ENCODE measurements around the gene RBMS3.

The RBMS3 gene

GRCh38 chr3:29955413-29955812 lies 674.5 kb downstream of the RBMS3 start:
- no peak for ATAC-seq
- Mint-ChIP-seq H3K27ac (no peak overlapping the region), H3K36me3 (no peaks in the 10 kb centered on the region), H3K9me3 (no peaks in the 10 kb centered on the region), H3K4me1 (no peaks in the 10 kb centered on the region), H3K27me3 (no peaks in the 10 kb centered on the region), H3K4me3 (no peak overlapping the region)

DNA sequence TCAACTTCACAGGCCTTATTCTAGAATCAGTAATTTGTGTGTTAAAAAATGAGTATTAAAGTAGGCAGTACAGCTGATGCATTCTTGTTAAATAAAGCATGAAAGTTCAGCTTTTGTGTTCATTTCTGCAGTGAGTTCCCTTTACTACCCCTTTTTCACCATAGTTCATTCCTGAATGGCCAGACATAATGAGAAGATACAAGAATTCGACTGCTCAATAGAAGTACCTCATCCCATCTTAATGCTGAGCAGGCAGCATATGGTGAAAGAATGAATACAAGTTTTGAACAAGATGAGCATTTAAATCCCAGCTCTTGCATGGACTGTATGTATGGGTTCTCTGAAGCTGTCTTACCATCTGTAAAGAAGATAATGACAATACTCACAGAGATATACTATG lies 677.9 kb downstream of the RBMS3 start:
- Mint-ChIP-seq H3K9me3 (no peaks in the 10 kb centered on the region), H3K4me1 (no peaks in the 10 kb centered on the region), H3K27me3 (no peaks in the 10 kb centered on the region), H3K27ac (no peak overlapping the region), H3K4me3 (no peak overlapping the region), H3K36me3 (no peaks in the 10 kb centered on the region)
- no peak for ATAC-seq

- peaks cover 18% of the 10 kb centered on the region for H3K27me3 Mint-ChIP-seq
- no peak overlapping the region for H3K4me3 Mint-ChIP-seq
- no peaks in the 10 kb centered on the region for H3K4me1 Mint-ChIP-seq
- H3K9me3 Mint-ChIP-seq = peaks cover 9% of the 10 kb centered on the region
- H3K27ac Mint-ChIP-seq = no peak overlapping the region
- H3K36me3 Mint-ChIP-seq = no peaks in the 10 kb centered on the region
- ATAC-seq = no peak
These were observed 691.0 kb downstream of the RBMS3 start for GRCh38 chr3:29971895-29972294.

DNA sequence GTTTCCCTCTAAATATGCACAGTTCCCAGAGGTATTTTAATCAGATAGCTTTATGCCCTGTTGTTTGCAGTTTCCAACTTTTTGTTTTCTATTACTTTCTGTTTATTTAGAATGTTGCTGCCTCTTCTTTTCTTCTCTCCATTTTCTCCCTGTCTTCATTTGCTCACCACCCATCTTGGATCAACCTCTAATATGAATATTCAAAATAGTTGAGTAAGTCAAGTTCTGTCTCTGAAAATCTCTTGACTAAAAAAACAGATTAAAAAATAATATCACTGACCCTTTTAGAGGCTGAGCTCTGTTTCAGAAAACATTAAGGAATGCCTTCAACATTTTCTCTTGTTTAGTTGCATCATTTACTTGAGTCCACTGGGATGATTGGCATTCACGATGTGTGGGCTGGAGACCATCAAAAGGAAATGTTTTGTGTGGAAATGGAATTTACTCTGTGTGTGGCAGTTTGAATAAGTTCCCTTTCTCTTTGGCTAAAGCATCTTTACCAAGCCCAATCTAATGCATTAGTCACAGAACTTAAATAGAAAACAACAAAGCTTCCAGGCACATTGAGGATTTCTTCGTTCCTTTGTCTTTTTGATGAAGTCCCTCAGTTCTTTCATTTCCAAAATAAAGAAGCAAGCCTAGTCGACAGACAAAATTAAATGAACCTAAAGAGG lies 691.6 kb downstream of the RBMS3 start:
- Mint-ChIP-seq H3K36me3 (no peaks in the 10 kb centered on the region), H3K9me3 (peaks cover 9% of the 10 kb centered on the region), H3K27ac (no peak overlapping the region), H3K27me3 (peaks cover 17% of the 10 kb centered on the region), H3K4me1 (no peaks in the 10 kb centered on the region), H3K4me3 (no peak overlapping the region)
- ATAC-seq = no peak

GRCh38 chr3:29973763-29974162 lies 692.9 kb downstream of the RBMS3 start:
- ATAC-seq = no peak
- Mint-ChIP-seq H3K36me3 (no peaks in the 10 kb centered on the region), H3K27me3 (peaks cover 9% of the 10 kb centered on the region), H3K9me3 (peaks cover 6% of the 10 kb centered on the region), H3K4me3 (no peak overlapping the region), H3K27ac (no peak overlapping the region), H3K4me1 (no peaks in the 10 kb centered on the region)

GRCh38 chr3:29976871-29977270 lies 696.0 kb downstream of the RBMS3 start:
- H3K36me3 Mint-ChIP-seq = no peaks in the 10 kb centered on the region
- peaks cover 1% of the 10 kb centered on the region for H3K27me3 Mint-ChIP-seq
- no peak overlapping the region for H3K4me3 Mint-ChIP-seq
- H3K27ac Mint-ChIP-seq = no peak overlapping the region
- peaks cover 9% of the 10 kb centered on the region for H3K9me3 Mint-ChIP-seq
- no peaks in the 10 kb centered on the region for H3K4me1 Mint-ChIP-seq
- ATAC-seq = no peak

DNA sequence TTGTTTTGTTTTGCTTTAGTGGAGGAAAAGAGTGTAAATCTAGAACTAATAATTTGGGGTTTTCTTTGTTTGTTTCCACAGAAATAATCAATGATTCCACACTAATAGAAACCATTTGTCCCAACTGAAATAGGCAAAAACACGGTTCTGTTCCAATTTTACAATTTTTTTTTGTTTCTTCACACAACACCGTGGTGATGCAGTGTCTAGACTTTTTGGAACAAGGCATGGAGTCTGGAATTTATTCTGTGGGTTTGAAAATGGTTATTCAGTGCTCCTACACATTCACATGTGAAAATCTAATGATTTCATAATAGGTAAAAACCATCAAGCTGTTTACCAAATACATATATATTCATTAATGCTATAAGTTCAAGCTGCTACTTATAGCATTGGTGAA lies 696.5 kb downstream of the RBMS3 start:
- H3K27ac Mint-ChIP-seq = no peak overlapping the region
- H3K27me3 Mint-ChIP-seq = peaks cover 6% of the 10 kb centered on the region
- ATAC-seq = no peak

DNA sequence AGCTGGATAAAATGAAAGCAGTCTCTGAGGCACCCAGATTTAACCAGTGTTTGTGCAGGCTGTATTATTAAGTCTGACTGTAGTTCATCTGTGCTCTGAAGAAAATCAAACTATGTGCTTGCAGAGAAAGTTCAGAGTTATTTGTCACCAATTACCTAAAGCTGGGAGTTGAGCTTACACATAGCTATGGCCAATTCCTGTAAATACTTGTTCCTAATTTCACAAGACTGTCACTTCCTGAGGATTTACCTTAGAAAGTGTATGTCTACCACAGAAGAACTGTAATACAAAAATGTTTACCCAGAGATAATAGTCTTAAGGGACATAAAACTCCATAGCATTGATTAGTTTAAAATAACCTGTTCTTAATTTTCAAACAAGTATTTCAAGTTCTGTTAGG lies 697.2 kb downstream of the RBMS3 start:
- ATAC-seq = no peak
- Mint-ChIP-seq H3K36me3 (no peaks in the 10 kb centered on the region), H3K9me3 (peaks cover 17% of the 10 kb centered on the region), H3K27ac (no peak overlapping the region), H3K27me3 (peaks cover 13% of the 10 kb centered on the region), H3K4me1 (no peaks in the 10 kb centered on the region), H3K4me3 (no peak overlapping the region)

More for the DNA sequence above, 696.5 kb downstream of the RBMS3 start:
- Mint-ChIP-seq H3K4me1 (no peaks in the 10 kb centered on the region), H3K36me3 (no peaks in the 10 kb centered on the region), H3K9me3 (peaks cover 13% of the 10 kb centered on the region), H3K4me3 (no peak overlapping the region)

- H3K36me3 Mint-ChIP-seq = no peaks in the 10 kb centered on the region
- no peaks in the 10 kb centered on the region for H3K4me1 Mint-ChIP-seq
- peaks cover 44% of the 10 kb centered on the region for H3K27me3 Mint-ChIP-seq
- H3K27ac Mint-ChIP-seq = no peak overlapping the region
- ATAC-seq = no peak
- no peak overlapping the region for H3K4me3 Mint-ChIP-seq
- peaks cover 2% of the 10 kb centered on the region for H3K9me3 Mint-ChIP-seq
These were observed 710.3 kb downstream of the RBMS3 start for GRCh38 chr3:29991198-29991597.

GRCh38 chr3:30002797-30003196 lies 721.9 kb downstream of the RBMS3 start:
- no peak for ATAC-seq
- Mint-ChIP-seq H3K27me3 (no peaks in the 10 kb centered on the region), H3K4me3 (no peak overlapping the region)

GRCh38 chr3:30003741-30004140 lies 722.9 kb downstream of the RBMS3 start:
- ATAC-seq = no peak
- H3K36me3 Mint-ChIP-seq = no peaks in the 10 kb centered on the region
- no peaks in the 10 kb centered on the region for H3K27me3 Mint-ChIP-seq
- no peak overlapping the region for H3K4me3 Mint-ChIP-seq
- no peaks in the 10 kb centered on the region for H3K9me3 Mint-ChIP-seq
- H3K4me1 Mint-ChIP-seq = no peaks in the 10 kb centered on the region
- H3K27ac Mint-ChIP-seq = no peak overlapping the region

More at GRCh38 chr3:30002797-30003196, 721.9 kb downstream of the RBMS3 start:
- Mint-ChIP-seq H3K4me1 (no peaks in the 10 kb centered on the region), H3K36me3 (no peaks in the 10 kb centered on the region), H3K9me3 (no peaks in the 10 kb centered on the region), H3K27ac (no peak overlapping the region)

DNA sequence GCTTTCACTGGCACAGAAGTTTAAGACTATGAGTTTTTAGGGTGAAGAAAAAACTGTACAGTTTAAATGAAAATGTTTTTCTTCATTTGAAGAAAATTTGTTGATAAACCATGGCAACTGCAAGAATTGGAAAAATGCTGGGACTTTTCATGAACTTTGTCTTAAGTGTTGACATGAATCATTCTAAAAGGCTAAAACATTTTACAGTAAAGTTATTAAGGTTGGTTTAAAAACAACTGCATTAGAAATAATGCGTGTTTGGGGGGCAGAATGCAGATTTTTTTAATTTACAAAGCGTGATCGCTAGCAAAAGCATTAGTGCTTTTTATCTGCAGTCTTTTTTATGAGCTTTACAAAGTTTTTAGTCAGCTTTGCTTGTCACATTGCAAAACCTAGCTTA lies 723.6 kb downstream of the RBMS3 start:
- H3K9me3 Mint-ChIP-seq = no peaks in the 10 kb centered on the region
- ATAC-seq = no peak
- H3K27me3 Mint-ChIP-seq = no peaks in the 10 kb centered on the region

GRCh38 chr3:30006111-30006510 lies 725.2 kb downstream of the RBMS3 start:
- no peak overlapping the region for H3K4me3 Mint-ChIP-seq
- ATAC-seq = no peak
- H3K27ac Mint-ChIP-seq = no peak overlapping the region
- no peaks in the 10 kb centered on the region for H3K4me1 Mint-ChIP-seq
- peaks cover 8% of the 10 kb centered on the region for H3K27me3 Mint-ChIP-seq
- no peaks in the 10 kb centered on the region for H3K36me3 Mint-ChIP-seq
- H3K9me3 Mint-ChIP-seq = no peaks in the 10 kb centered on the region

More for the DNA sequence above, 723.6 kb downstream of the RBMS3 start:
- no peak overlapping the region for H3K4me3 Mint-ChIP-seq
- H3K36me3 Mint-ChIP-seq = no peaks in the 10 kb centered on the region
- no peaks in the 10 kb centered on the region for H3K4me1 Mint-ChIP-seq
- no peak overlapping the region for H3K27ac Mint-ChIP-seq

DNA sequence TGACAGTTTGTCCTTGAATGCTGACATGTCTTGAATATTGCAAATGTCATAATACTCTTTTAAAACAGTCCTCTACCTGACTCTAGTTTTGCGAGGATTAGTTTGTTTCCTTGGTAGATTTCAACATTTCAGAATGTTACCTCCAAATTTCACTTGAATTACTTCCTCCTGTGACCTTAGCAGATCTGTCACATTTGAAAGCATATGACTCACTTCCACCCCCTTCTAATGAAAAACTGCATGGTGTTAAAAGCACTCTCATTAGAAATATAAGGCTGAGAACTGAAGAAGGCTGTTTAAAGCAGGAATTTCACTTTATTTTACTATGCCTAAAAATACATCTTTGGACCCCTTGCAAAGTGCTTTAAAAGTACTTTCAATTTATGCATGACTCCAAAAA lies 726.8 kb downstream of the RBMS3 start:
- Mint-ChIP-seq H3K4me1 (no peaks in the 10 kb centered on the region), H3K4me3 (no peak overlapping the region), H3K27ac (no peak overlapping the region), H3K27me3 (peaks cover 8% of the 10 kb centered on the region), H3K36me3 (no peaks in the 10 kb centered on the region), H3K9me3 (no peaks in the 10 kb centered on the region)
- ATAC-seq = no peak

DNA sequence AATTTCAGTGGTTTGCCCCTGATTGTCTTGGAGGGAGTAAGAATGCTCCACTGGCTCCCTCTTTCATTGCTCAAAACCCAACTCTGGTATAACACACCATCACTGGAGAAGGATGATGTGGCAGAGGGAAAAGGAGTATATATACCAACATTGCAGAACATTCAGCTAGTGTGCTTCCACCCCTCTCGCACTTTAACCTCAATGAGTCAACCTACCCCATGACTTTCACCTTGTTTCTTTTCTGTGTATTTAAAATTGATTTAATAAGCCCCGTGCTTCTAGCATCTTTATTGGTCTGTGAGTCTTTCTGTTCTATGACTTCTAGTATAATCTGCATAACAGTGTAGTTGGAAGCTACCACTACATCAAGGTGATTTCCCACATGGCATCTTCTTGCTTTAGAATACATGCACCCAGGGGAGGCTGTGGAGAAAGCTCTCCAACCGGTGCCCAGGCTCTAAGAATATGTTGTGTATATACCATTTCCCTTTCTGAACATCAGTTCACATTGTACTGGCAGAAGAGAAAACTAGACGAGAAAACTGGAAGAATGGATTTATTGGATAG lies 730.4 kb downstream of the RBMS3 start:
- no peak overlapping the region for H3K27ac Mint-ChIP-seq
- H3K27me3 Mint-ChIP-seq = peaks cover 8% of the 10 kb centered on the region
- no peaks in the 10 kb centered on the region for H3K9me3 Mint-ChIP-seq
- H3K36me3 Mint-ChIP-seq = no peaks in the 10 kb centered on the region
- no peak overlapping the region for H3K4me3 Mint-ChIP-seq
- no peak for ATAC-seq
- no peaks in the 10 kb centered on the region for H3K4me1 Mint-ChIP-seq

DNA sequence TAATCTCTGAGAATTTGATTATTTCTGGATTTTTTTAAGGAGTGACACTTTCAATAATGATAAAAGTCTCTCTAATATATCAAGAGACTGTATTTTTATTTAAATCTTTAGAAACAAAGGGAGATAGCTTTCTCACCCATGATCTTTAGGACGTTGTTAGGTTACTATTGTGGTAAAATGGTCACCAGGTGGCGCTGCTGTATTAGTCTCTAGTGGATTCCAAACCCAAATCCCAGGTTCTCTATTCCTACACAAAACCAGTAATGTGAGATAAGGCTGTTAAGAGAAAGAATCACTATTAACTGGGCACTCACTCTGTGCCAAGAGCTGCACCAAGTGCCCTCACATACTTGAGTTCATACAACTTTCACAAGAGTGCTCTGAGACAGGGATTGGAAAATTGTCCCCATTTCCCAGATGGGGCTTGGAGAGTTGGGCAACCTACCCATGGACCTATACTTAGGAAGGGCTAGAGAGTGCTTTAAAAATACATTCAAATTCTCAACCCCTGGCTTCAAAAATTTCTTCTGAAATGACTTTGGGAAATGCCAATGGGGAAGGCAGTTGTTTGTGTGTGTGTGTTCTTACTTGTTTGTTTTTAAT lies 732.2 kb downstream of the RBMS3 start:
- Mint-ChIP-seq H3K27me3 (peaks cover 15% of the 10 kb centered on the region), H3K27ac (no peak overlapping the region), H3K36me3 (no peaks in the 10 kb centered on the region), H3K4me3 (no peak overlapping the region), H3K9me3 (no peaks in the 10 kb centered on the region), H3K4me1 (no peaks in the 10 kb centered on the region)
- no peak for ATAC-seq
